HepG2 (cell line): ENCODE measurements around the gene NFE2L2. TPM values are rescaled to one million over a fixed set of nuclear protein-coding genes. Genes with fewer than 3 reads are reported as not detected.

Experiments used
- ATAC-seq: fragments of 200-7000 bp; cut with Tn5 transposase; 3 replicates; pipeline ENCODE4 v1.9.1; 2020; ENCODE audit warnings: mild to moderate bottlenecking, moderate library complexity
- BruUV-seq: library from RNA; stranded (reverse); fragments of 400-500 nt; replicated peaks from 2 replicates; lab custom pipeline; 2021; lab: Mats Ljungman, UMichigan
- CTCF ChIA-PET: fragments of 300-600 bp; formaldehyde crosslinking; extraction: SDS; loops from one replicate; lab custom pipeline; 2021; ENCODE audit warnings: low total read pairs, inconsistent platforms, low intra/inter-chr PET ratio; lab: Yijun Ruan, JAX
- POLR2A ChIA-PET: fragments of 350-600 bp; sonication (Branson Sonifier 250); formaldehyde crosslinking; loops from one replicate; lab custom pipeline; 2020; ENCODE audit warnings: antibody characterized with exemption, inconsistent platforms; lab: Yijun Ruan, JAX
- DNase-seq: peaks from one replicate; pipeline ENCODE4 v3.0.0-alpha.2; 2015; ENCODE audit warnings: low spot score
- FAIRE-seq: peaks from 3 replicates; lab custom pipeline; 2011; peaks lifted over from hg19 to GRCh38; lab: Jason Lieb, UNC
- H2AFZ ChIP-seq: one replicate; pipeline ENCODE4 v1.6.1; 2011; ENCODE audit warnings: low read length, inconsistent platforms
- H3K27ac ChIP-seq: fragments of 300-600 bp; 3 replicates; pipeline ENCODE4 v1.8.0; 2011; ENCODE audit warnings: mixed run types, mild to moderate bottlenecking, mixed read lengths, low read length, inconsistent platforms; ENCODE audit not compliant: insufficient read depth; ENCODE audit errors: extremely low read length
- H3K27me3 ChIP-seq, 2 experiments: fragments of 200-600 bp in 1 of 2; 2 replicates in 1 of 2; 3 replicates in 1 of 2; pipeline versions ENCODE4 v1.6.0 to v1.8.0; 2011; ENCODE audit warnings: low read length in 2 of 2, mild to moderate bottlenecking in 2 of 2, moderate library complexity in 2 of 2, inconsistent platforms in 1 of 2; ENCODE audit not compliant: insufficient read depth in 2 of 2, control insufficient read depth in 1 of 2
- H3K36me3 ChIP-seq, 2 experiments: fragments of 200-600 bp in 1 of 2; replicated peaks in 1 of 2; 2 replicates in 1 of 2; 3 replicates in 1 of 2; pipeline versions ENCODE4 v1.5.1 to v1.8.0; 2011; ENCODE audit warnings: low read length in 2 of 2, inconsistent platforms in 1 of 2; ENCODE audit not compliant: insufficient read depth in 2 of 2, control insufficient read depth in 1 of 2
- H3K4me1 ChIP-seq: 2 replicates; pipeline ENCODE4 v1.5.1; 2012; ENCODE audit warnings: low read length, inconsistent platforms; ENCODE audit not compliant: insufficient read depth
- H3K4me2 ChIP-seq: 2 replicates; pipeline ENCODE4 v1.6.0; 2011; ENCODE audit warnings: low read depth, low read length, inconsistent platforms
- H3K4me3 ChIP-seq, 3 experiments: fragments of 200-600 bp in 1 of 3; sonication (generic), shearing (Covaris generic) in 1 of 3; replicated peaks in 1 of 3; 2 replicates each; pipeline ENCODE4 v1.5.1; 2011 to 2016; ENCODE audit warnings: low read length in 3 of 3, inconsistent platforms in 2 of 3, low read depth in 2 of 3, mild to moderate bottlenecking in 2 of 3, control low read depth in 1 of 3, mixed read lengths in 1 of 3; ENCODE audit not compliant: insufficient read depth in 1 of 3
- H3K79me2 ChIP-seq: one replicate; pipeline ENCODE4 v1.6.1; 2011; ENCODE audit warnings: low read length, inconsistent platforms; ENCODE audit not compliant: insufficient read depth
- H3K9ac ChIP-seq: 2 replicates; pipeline ENCODE4 v1.6.0; 2011; ENCODE audit warnings: mild to moderate bottlenecking, low read depth, low read length, inconsistent platforms; ENCODE audit not compliant: insufficient read depth
- H3K9me3 ChIP-seq: 2 replicates; pipeline ENCODE4 v1.5.1; 2012; ENCODE audit warnings: mild to moderate bottlenecking, low read length
- H4K20me1 ChIP-seq: 2 replicates; pipeline ENCODE4 v1.6.0; 2011; ENCODE audit warnings: inconsistent platforms, mild to moderate bottlenecking, low read length, moderate library complexity; ENCODE audit not compliant: insufficient read depth
- BRD4 ChIP-seq: sonication (generic); formaldehyde crosslinking; IDR thresholded peaks from 2 replicates; pipeline ENCODE4 v1.4.0; 2020; ENCODE audit warnings: missing genetic modification reagents
- MTA3 ChIP-seq: sonication (generic); formaldehyde crosslinking; IDR thresholded peaks from 2 replicates; pipeline ENCODE4 v1.4.0; 2020; ENCODE audit warnings: missing genetic modification reagents
- NBN ChIP-seq: fragments of 450-650 bp; conservative IDR thresholded peaks from 2 replicates; pipeline ENCODE4 v1.6.1; 2017
- RORA ChIP-seq: sonication (generic); formaldehyde crosslinking; IDR thresholded peaks from 2 replicates; pipeline ENCODE4 v1.5.0; 2020; ENCODE audit warnings: mild to moderate bottlenecking, missing genetic modification reagents, moderate library complexity
- ZBTB25 ChIP-seq: IDR thresholded peaks from 2 replicates; pipeline ENCODE4 v1.6.1; 2018; ENCODE audit warnings: missing genetic modification reagents
- ZHX2 ChIP-seq, 2 experiments: sonication (generic) in 1 of 2; formaldehyde crosslinking in 1 of 2; IDR thresholded peaks; 2 replicates each; pipeline versions ENCODE4 v1.6.1 to v1.9.0; 2014 to 2022; ENCODE audit warnings: antibody characterized with exemption in 1 of 2, borderline replicate concordance in 1 of 2, inconsistent platforms in 1 of 2, low read depth in 1 of 2, missing genetic modification reagents in 1 of 2
- ZNF205 ChIP-seq: IDR thresholded peaks from 2 replicates; pipeline ENCODE4 v1.6.1; 2018; ENCODE audit warnings: missing biosample characterization, missing genetic modification reagents
- ZNF274 ChIP-seq: sonication (generic); formaldehyde crosslinking; IDR thresholded peaks from 2 replicates; pipeline ENCODE4 v1.5.1; 2020; ENCODE audit warnings: mild to moderate bottlenecking, missing genetic modification reagents
- WGBS: methylation state at CpG from one replicate; pipeline ENCODE4 v1.1.6; 2017; ENCODE audit warnings: low lambda C conversion rate; 5-methylcytosine and 5-hydroxymethylcytosine counted together
- in situ Hi-C: cut with HindIII; loops from 2 replicates; pipeline ENCODE4 v1.10.0; 2017; ENCODE audit warnings: low pct_unique_long_range_greater_than_20kb; ENCODE audit not compliant: extremely low pct_ligation_motif_present
- intact Hi-C: fragments of 100-400 bp; cut with micrococcal nuclease; formaldehyde crosslinking; loops from one replicate; pipeline ENCODE4 v1.10.0; 2022; ENCODE audit not compliant: unreplicated experiment
- polyA plus RNA-seq, 8 experiments: library from polyadenylated mRNA; depleted of rRNA in 3 of 8; stranded (reverse) in 7 of 8; unstranded in 1 of 8; fragments of >200 nt; fragmentation: Illumina TruSeq in 4 of 8; extraction: Trizol in 4 of 8; gene quantifications; 2 replicates each; pipeline versions ENCODE4 v1.2.1 to v1.2.3, GENCODE V29; 2011 to 2016; ENCODE audit warnings: low read depth in 4 of 8, missing spikeins in 1 of 8, mixed read lengths in 1 of 8; ENCODE audit not compliant: insufficient read depth in 1 of 8
- total RNA-seq, 5 experiments: library from RNA; depleted of rRNA; stranded (reverse); fragments of >200 nt; fragmentation: Illumina TruSeq; extraction: Trizol; gene quantifications; 2 replicates each; pipeline ENCODE4 v1.2.3, GENCODE V29; 2016; ENCODE audit warnings: low read depth in 1 of 5

The NFE2L2 gene
- total and polyA plus RNA-seq, 2 of the 13 experiments (the other 11 are each of a cell fraction or from before 2014, with no cell fraction given), result 84.6 to 215 TPM

GRCh38 chr2:177275040-177275742, 10.7 kb upstream of the NFE2L2 start:
- no peak for DNase-seq
- no peak for FAIRE-seq
- H3K4me3 ChIP-seq, result no peak overlapping the region
- H3K9me3 ChIP-seq, result no peaks in the 10 kb centered on the region
- H3K27ac ChIP-seq, result no peak overlapping the region
- H3K4me2 ChIP-seq, result no peak overlapping the region
- H3K36me3 ChIP-seq, result no peaks in the 10 kb centered on the region
- no peaks in the 10 kb centered on the region for H3K27me3 ChIP-seq
- TF ChIP-seq ZNF205 (no peak), NBN (no peak), ZBTB25 (no peak), RORA (CRISPR knock-in tag) (no peak), MTA3 (CRISPR knock-in tag) (no peak), ZHX2 (IDR thresholded peaks at IDR 0.05; ENCODE audit: low read depth) (no peak), ZHX2 (CRISPR knock-in tag; IDR thresholded peaks at IDR 0.05; ENCODE audit: borderline replicate concordance) (no peak), BRD4 (CRISPR knock-in tag) (no peak), ZNF274 (CRISPR knock-in tag) (no peak)
- intact Hi-C loops, result no loop called here
- POLR2A ChIA-PET, result no interaction called here
- no peaks in the 10 kb centered on the region for H3K79me2 ChIP-seq
- 97% methylated on average over 5 of the region's 5 CpGs for WGBS
- no peaks in the 10 kb centered on the region for H4K20me1 ChIP-seq
- H3K9ac ChIP-seq, result no peak overlapping the region
- H2AFZ ChIP-seq, result no peak overlapping the region
- BruUV-seq, result no TSS peak
- CTCF ChIA-PET, result no interaction called here
- in situ Hi-C loops, result no loop called here
- ATAC-seq, result no peak
- peaks cover 22% of the 10 kb centered on the region for H3K4me1 ChIP-seq
